HepG2 (cell line): ENCODE results near the gene FAM210A.

Source experiments
- ATF7 ChIP-seq, 2 experiments: fragments of 450-650 bp in 1 of 2; sonication (generic) in 1 of 2; formaldehyde crosslinking in 1 of 2; IDR thresholded peaks; 2 replicates each; pipeline versions ENCODE4 v1.4.0 to v1.6.1; 2016 to 2020; ENCODE audit warnings: antibody characterized with exemption in 1 of 2, mild to moderate bottlenecking in 1 of 2, missing genetic modification reagents in 1 of 2
- BHLHE40 ChIP-seq: IDR thresholded peaks from 2 replicates; pipeline ENCODE4 v1.6.1; 2011; ENCODE audit warnings: low read length, improper control_type of control experiment
- CEBPG ChIP-seq: IDR thresholded peaks from 2 replicates; pipeline ENCODE4 v1.6.1; 2016
- CTCF ChIP-seq: sonication (generic); formaldehyde crosslinking; IDR thresholded peaks from 2 replicates; pipeline ENCODE4 v1.5.0; 2020; ENCODE audit warnings: mild to moderate bottlenecking, missing genetic modification reagents, moderate library complexity
- JUND ChIP-seq: sonication (generic); formaldehyde crosslinking; IDR thresholded peaks from 2 replicates; pipeline ENCODE4 v1.8.0; 2022; ENCODE audit warnings: mild to moderate bottlenecking, missing genetic modification reagents
- MAFK ChIP-seq, 2 experiments: IDR thresholded peaks in 1 of 2; conservative IDR thresholded peaks in 1 of 2; 2 replicates each; pipeline ENCODE4 v1.6.1; 2011; ENCODE audit warnings: improper control_type of control experiment in 2 of 2, low read length in 2 of 2
- POLR2AphosphoS5 ChIP-seq: IDR thresholded peaks from 2 replicates; pipeline ENCODE4 v1.6.1; 2012; ENCODE audit warnings: low read depth, low read length
- RAD21 ChIP-seq: fragments of 450-650 bp; formaldehyde crosslinking; IDR thresholded peaks from 2 replicates; pipeline ENCODE4 v1.5.0; 2020; ENCODE audit warnings: mild to moderate bottlenecking
- RFX5 ChIP-seq: IDR thresholded peaks from 2 replicates; pipeline ENCODE4 v1.6.1; 2011; ENCODE audit warnings: low read depth, low read length, improper control_type of control experiment
- SP140L ChIP-seq: sonication (generic); formaldehyde crosslinking; IDR thresholded peaks from 2 replicates; pipeline ENCODE4 v1.4.0; 2020; ENCODE audit warnings: missing genetic modification reagents, borderline replicate concordance
- TCF12 ChIP-seq, 2 experiments: fragments of 450-650 bp in 1 of 2; sonication (generic) in 1 of 2; formaldehyde crosslinking in 1 of 2; IDR thresholded peaks; 2 replicates each; pipeline versions ENCODE4 v1.6.1 to v1.8.0; 2017 to 2022; ENCODE audit warnings: antibody characterized with exemption in 1 of 2, mild to moderate bottlenecking in 1 of 2, missing genetic modification reagents in 1 of 2, moderate library complexity in 1 of 2
- TEAD3 ChIP-seq: optimal IDR thresholded peaks from 2 replicates; pipeline ENCODE3; 2016; ENCODE audit warnings: borderline replicate concordance
- ZNF782 ChIP-seq: sonication (generic); formaldehyde crosslinking; IDR thresholded peaks from 2 replicates; pipeline ENCODE4 v1.4.0; 2020; ENCODE audit warnings: missing genetic modification reagents, mild to moderate bottlenecking, borderline replicate concordance

- no peak for TF ChIP-seq JUND (CRISPR knock-in tag)
- TF ChIP-seq CTCF (CRISPR knock-in tag), result no peak
- TF ChIP-seq ZNF782 (CRISPR knock-in tag), result no peak
- no peak for TF ChIP-seq TEAD3 (CRISPR knock-in tag)
- no peak for TF ChIP-seq MAFK (conservative IDR thresholded peaks at IDR 0.05 in 1 of 2, IDR thresholded peaks at IDR 0.05 in 1 of 2; ENCODE audit: low read length in 2 of 2)
- no peak for TF ChIP-seq BHLHE40
- no peak for TF ChIP-seq RFX5
- no peak for TF ChIP-seq TCF12 (IDR thresholded peaks at IDR 0.05)
- TF ChIP-seq TCF12 (CRISPR knock-in tag; IDR thresholded peaks at IDR 0.05), result no peak
- no peak for TF ChIP-seq CEBPG (CRISPR knock-in tag)
- TF ChIP-seq SP140L (CRISPR knock-in tag), result no peak
- no peak for TF ChIP-seq RAD21 (CRISPR knock-in tag)
- TF ChIP-seq POLR2AphosphoS5, result no peak
- no peak for TF ChIP-seq ATF7 (IDR thresholded peaks at IDR 0.05)
- no peak for TF ChIP-seq ATF7 (CRISPR knock-in tag; IDR thresholded peaks at IDR 0.05)
Observed at GRCh38 chr18:13616041-13616440, 110.3 kb downstream of the FAM210A start.
